Activated CD4-positive, alpha-beta T cell treated with anti-CD3 and anti-CD28 coated beads, Interleukin-2, Interleukin-6, amounts not matched to agents 100 ng/mL and 50 ng/mL, durations not matched to agents 16 hours and 8 hours (primary cell): ENCODE data around the gene LRRTM4.
"Not testable (repeated sequence)": the region's sequence is repeated elsewhere in the genome, so short reads cannot be mapped to it uniquely, and the experiment has no call there.

Experiments
- DNase-seq: peaks from one replicate; pipeline ENCODE4 v3.0.0-alpha.2; 2020

Gene LRRTM4

DNA sequence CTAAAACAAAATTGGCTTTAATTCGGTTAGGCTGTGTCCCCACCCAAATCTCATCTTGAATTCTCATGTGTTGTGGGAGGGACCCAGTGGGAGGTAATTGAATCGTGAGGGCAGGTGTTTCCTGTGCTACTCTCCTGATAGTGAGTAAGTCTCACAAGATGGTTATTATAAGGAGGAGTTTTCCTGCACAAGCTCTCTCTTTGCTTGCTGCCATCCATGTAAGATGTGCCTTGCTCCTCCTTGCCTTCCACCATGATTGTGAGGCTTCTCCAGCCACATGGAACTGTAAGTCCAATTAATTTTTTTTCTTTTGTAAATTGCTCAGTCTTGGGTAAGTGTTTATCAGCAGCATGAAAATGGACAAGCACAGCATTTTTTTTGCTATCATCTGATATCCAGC lies 476.7 kb downstream of the LRRTM4 start:
- not testable (repeated sequence) for DNase-seq

DNA sequence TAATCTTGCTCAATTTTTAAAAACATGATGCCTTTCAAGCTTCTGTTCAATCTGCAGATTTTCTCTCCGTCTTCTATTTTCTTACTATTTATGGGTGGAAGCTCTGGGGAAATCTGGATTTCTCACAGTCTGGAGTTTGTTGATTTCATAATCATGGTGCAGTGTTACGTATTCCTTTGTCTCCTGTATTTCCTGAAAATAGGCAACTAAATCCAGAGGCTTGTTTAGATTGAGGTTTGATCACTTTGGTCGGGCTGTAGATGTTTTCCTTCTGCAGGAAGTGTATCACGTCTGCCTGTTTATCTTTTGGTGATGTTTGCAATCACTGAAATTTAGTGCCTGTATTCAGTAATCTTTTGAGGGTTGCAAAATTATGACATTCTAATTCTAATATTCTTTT lies 487.7 kb downstream of the LRRTM4 start:
- DNase-seq: no peak

GRCh38 chr2:77029237-77029636 lies 492.9 kb downstream of the LRRTM4 start:
- not testable (repeated sequence) for DNase-seq

DNA sequence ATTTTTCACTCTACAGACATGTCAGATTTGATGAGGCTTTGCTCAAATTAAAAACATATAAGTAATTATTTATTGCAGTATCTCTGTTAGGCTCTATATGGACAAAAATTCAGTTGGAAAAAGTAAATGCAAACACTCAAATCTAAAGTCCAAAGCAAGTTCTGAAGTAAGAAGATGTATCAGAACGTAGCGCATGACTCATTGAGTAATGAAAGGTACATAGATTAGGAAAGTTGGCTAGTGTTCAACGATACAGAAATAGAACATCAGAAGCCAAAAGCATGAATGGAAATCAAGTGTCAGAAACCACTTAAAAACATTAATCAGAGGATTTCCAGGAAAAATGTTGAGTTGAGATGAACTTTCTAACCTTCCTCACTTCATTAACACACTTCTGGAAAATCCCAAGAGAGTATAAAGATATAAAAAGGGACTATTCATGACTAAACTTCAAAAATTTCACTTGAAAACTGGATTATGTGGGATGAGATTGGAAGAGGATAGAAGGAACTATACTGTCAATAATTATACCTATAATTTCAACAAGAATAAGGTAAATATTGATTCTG lies 494.1 kb downstream of the LRRTM4 start:
- no peak for DNase-seq

- DNase-seq: no peak
Observed at GRCh38 chr2:77025714-77026113, 496.5 kb downstream of the LRRTM4 start.

DNA sequence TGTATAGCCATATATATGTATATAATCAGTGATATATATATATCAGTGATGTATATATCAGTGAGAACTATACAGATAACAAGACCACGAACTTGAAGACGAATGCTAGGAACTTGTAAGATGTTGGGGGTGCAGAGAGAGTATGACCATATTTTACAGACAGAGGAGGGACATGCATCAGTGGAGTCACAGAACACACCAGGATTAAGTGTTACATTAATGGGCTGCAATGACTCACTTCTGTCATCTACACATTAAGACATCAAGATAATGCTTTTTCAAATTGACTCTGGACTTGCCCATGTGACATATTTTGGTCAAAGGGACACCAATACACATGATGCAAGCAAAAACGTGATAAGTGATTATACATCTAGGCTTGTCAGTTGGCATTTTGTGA lies 501.0 kb downstream of the LRRTM4 start:
- DNase-seq: no peak

GRCh38 chr2:77018219-77018618 lies 504.0 kb downstream of the LRRTM4 start:
- DNase-seq: no peak

DNA sequence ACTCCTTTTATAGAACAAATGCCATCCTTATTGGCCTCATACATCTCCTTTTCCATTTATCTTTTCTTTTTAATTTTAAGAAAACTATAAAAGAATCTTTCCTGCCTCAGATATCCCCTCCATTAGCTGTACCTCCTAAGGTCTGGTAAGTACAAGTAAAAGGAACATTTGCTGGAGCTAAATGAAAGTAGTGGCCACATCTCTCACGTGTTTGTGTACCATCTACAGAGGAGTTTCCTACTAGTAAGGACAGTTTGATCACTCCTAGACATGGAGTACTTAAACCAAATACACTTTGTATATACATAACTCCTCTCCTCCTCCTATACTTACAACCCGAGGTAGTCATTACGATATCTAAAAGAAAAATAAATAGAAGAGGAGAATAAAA lies 504.8 kb downstream of the LRRTM4 start:
- DNase-seq: no peak

DNA sequence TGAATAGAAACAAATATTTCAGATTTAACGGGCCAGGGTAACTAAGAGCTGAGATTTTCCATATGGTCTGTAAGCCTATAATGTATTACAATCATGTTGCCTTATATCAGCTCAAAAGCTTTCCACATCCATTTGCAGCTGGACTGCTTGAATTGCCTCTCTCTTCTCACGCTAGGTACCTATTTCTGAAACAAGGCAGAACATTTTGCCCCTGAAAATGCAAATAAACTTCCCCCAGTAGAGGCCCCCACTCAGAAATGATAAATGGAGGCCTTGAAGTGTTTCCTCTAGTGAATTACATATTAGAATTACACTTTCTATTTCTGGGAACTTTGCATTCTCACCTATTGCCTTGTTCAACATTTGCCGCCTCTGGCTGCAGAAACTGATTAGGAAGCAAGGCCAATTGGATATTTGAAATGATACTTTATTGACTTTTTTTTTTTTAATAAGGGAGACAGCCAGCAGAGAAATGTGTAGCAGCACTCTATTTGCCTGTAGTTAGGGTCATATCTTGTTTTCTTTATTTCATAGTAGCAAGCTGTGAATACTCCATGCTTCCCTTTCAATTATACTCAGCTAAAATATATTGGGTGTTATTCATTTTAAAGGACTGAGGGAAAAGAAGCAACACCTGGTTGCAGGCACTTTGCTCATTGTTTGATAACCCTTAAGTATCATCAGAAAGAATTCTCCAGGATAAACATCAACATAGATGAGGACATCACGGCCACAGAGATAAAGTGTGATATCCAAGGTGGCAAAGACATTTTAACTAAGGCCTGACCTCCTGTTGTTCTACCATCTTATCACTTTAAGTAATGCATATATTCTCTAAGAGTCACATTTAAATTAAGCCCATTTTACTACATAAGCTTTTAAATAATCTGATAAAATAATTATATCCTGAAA lies 505.5 kb downstream of the LRRTM4 start:
- DNase-seq: no peak

DNA sequence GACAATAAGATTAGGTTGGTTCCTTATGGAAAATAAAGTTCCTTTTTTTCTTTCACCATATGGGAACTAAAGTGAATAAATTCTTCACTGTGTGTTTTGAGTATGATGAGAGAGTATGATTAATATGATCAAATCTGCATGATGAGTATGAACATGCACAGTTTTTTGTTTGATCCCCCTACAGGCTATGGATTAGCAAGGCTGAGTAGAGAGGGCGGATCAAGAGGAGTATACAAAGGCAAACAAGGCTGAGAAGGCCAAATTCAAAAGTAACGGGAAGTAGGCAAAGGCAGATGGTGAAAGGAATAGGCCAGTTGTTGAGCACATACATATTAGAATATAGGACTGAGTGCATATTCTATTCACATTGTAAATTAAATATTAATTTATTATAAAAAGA lies 508.2 kb downstream of the LRRTM4 start:
- no peak for DNase-seq

DNA sequence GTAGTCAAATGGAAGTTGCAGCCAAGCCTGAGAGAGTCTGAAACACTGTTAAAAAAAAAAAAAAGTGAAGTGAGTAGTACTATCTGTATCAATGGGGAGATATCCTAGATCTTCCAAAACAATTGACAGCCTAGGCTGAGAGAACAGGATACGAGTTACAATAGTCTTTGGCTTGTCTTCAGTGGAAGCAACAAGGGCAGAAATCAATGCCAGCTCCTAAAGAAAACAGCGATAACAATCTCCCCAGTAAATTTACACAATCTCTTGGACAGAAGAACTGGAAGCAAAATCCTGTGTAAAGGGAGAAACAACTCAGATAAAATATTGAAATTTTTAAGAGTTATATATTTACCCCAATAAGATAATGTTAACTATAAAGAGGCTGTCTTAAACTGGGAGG lies 508.7 kb downstream of the LRRTM4 start:
- DNase-seq: no peak

DNA sequence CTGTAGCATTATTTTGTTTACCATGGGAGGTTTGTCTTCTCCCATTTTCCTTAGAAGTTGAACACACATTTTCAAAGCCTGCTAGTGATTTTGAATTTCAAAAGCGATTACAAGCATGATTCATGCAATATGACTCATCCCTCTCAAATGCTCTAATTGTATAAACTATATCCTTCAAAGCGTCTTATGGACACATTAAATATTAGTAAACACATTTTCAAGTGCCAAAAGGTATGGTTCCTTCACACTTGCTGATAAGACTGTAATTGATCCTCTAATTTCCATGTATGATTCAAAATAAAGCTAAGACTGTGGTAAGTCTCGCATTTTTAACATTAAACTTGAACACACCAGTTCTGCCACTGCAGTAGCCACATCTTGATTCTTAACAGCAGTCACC lies 512.9 kb downstream of the LRRTM4 start:
- DNase-seq: no peak

DNA sequence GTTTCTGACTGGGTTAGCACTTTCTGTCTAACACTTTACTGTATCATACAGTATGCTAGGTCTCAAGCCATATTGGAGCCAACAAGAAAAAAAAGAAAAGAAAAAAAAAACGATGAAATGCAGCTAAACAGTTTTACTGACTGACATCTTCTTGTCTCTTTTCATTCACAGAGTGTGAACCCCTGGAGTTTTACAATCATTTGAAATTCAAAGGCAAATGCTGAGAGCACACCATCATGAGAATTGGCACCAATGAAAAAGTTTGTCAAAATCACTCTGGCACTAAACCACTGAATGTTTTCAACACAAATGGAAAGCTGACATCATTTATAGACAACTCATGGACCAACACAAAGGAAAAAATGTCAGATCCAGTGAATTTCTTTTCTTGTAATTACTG lies 513.3 kb downstream of the LRRTM4 start:
- no peak for DNase-seq

DNA sequence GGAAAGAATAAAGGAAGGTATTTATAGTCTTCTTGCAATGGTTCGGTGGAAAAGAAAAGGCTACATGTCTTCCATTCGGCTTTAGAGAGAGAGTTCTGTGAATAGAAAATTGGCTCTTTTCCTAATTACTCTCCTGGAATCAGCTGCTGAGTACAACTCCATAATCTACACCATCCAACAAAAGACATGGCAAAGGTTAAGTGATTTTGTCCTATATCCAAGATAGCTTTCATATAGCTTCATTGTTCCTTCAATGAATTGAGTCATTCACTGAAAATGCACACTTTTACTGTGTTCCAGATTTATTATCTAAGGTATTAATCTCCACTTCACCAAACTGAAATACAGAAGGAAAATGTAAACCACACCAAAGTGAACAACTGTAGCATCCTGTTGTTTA lies 514.5 kb downstream of the LRRTM4 start:
- no peak for DNase-seq

DNA sequence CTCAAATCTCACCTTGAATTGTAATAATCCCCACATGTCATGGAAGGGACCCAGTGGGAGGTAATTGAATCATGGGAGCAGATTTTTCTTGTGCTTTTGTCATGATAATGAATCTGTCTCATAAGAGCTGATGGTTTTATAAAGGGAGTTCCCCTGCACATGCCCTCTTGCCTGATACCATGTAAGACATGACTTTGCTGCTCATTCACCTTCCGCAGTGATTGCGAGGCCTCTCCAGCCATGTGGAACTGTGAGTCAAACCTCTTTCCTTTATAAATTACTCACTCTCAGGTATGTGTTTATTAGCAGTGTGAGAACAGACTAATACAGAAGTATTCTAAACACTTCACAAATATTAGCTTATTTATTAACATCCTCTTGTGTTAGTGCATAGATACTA lies 516.7 kb downstream of the LRRTM4 start:
- no peak for DNase-seq

DNA sequence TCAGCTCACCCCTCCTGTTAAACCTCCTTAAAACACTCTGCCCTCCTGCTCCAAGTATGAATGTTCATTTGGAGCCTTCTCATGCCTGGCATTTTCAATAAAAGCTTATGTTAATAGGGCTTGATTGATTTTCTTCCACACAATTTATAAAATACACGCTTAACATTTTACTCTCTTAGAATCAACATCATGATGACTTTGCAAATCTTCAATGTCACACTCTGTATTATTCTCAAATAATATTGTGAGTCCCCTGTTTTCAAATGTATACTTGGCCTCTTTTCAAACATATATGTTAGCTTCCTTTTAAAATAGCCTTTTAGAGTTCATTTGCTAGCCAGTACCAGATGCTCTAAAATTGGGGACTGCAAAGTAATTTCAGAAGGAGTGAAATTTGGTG lies 520.3 kb downstream of the LRRTM4 start:
- no peak for DNase-seq

- no peak for DNase-seq
Observed at GRCh38 chr2:76998704-76999103, 523.5 kb downstream of the LRRTM4 start.

DNA sequence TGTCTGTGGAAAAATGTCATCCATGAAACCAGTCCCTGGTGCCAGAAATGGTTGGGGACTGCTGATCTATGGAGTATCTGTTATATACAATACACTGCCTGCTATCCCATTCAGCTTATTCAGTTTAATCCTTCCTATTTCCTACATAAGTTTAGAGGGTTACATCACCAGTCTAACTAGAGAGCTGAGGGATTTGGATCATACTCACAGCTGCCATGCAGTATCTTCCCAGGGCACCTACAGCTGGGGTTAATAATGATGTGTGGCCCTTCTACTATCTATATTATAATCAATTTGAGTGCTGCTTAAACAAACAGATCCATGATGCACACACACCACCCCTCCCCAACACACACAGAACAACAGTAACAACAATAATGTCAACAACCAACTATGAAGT lies 524.0 kb downstream of the LRRTM4 start:
- DNase-seq: no peak

GRCh38 chr2:76997296-76997695 lies 524.9 kb downstream of the LRRTM4 start:
- no peak for DNase-seq

GRCh38 chr2:76985387-76986136 lies 536.6 kb downstream of the LRRTM4 start:
- DNase-seq: no peak

GRCh38 chr2:76984359-76984758 lies 537.8 kb downstream of the LRRTM4 start:
- DNase-seq: no peak

DNA sequence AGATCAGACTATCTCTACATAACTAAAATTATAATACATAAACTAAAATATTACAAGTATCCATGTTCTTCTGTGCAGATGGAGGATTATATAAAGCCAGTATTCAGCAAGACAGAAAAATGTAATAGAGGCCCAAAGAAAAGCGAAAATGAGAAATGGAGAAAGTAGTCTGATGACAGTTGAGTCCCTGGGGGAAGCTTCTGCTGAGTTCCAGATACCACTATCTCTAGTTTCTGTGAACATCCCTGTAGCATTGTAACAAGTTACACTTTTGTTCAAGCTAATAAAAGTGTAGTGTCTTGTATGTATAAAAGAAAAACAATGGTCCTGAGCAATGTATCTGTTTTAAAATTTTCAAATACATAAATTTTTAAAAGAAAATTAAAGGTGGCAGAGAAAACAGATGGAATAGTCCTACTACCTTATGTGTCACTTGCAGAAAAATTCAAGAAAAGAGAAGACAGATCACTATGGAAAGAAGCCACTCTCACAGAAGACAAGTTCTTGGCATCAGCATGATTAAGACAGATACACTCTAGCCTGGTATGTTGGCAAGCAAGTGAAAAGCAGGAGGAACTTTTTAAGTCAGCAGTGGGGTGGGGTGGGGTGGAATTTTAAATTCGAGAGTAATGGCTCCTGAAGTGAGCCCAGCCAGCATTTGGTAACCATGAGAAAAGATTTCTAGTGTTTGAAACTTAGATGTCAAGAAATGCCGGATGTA lies 541.9 kb downstream of the LRRTM4 start:
- DNase-seq: no peak
